OCI-M1 (cell line): Measurements from ENCODE around the gene ADAMTS8.

ENCODE experiments used
- DNase-seq: peaks from one replicate; lab custom pipeline; 2025; lab: John Stamatoyannopoulos, UW

ADAMTS8 gene

GRCh38 chr11:130418756-130419155, 9.7 kb downstream of the ADAMTS8 start:
- DNase-seq = no peak

GRCh38 chr11:130418210-130418609, 10.2 kb downstream of the ADAMTS8 start:
- DNase-seq = no peak

GRCh38 chr11:130416906-130417305, 11.5 kb downstream of the ADAMTS8 start:
- no peak for DNase-seq

- no peak for DNase-seq
Observed at GRCh38 chr11:130416530-130416882, 11.9 kb downstream of the ADAMTS8 start.

GRCh38 chr11:130415731-130416529, 12.5 kb downstream of the ADAMTS8 start:
- DNase-seq = no peak

- no peak for DNase-seq
Observed at GRCh38 chr11:130414107-130415080, 14.0 kb downstream of the ADAMTS8 start.

GRCh38 chr11:130413405-130414106, 14.9 kb downstream of the ADAMTS8 start:
- DNase-seq = no peak

GRCh38 chr11:130411223-130411622, 17.2 kb downstream of the ADAMTS8 start:
- no peak for DNase-seq

GRCh38 chr11:130409594-130410388, 18.6 kb downstream of the ADAMTS8 start:
- no peak for DNase-seq

GRCh38 chr11:130408901-130409300, 19.5 kb downstream of the ADAMTS8 start:
- no peak for DNase-seq

- DNase-seq = no peak
Observed at GRCh38 chr11:130408401-130408890, 20.0 kb downstream of the ADAMTS8 start.

- no peak for DNase-seq
Observed at GRCh38 chr11:130407978-130408377, 20.4 kb downstream of the ADAMTS8 start.

- DNase-seq = no peak
Observed at GRCh38 chr11:130405428-130405827, 23.0 kb downstream of the ADAMTS8 start.

GRCh38 chr11:130404727-130405126, 23.7 kb downstream of the ADAMTS8 start:
- no peak for DNase-seq

GRCh38 chr11:130403967-130404366, 24.4 kb downstream of the ADAMTS8 start:
- DNase-seq = no peak

GRCh38 chr11:130403271-130403804, 25.1 kb downstream of the ADAMTS8 start:
- no peak for DNase-seq

GRCh38 chr11:130402570-130402969, 25.8 kb downstream of the ADAMTS8 start:
- no peak for DNase-seq

- peak; percentile 52 for DNase-seq
Observed at GRCh38 chr11:130400781-130401483, 27.5 kb downstream of the ADAMTS8 start.

GRCh38 chr11:130399196-130399595, 29.2 kb downstream of the ADAMTS8 start:
- no peak for DNase-seq

GRCh38 chr11:130397780-130398179, 30.6 kb downstream of the ADAMTS8 start:
- DNase-seq = no peak
